Stimulated activated CD4-positive, alpha-beta T cell treated with anti-CD3 and anti-CD28 coated beads, Interleukin-12 subunit alpha, Interleukin-12 subunit beta, amount 100 ng/mL, for 4 hours (primary cell): ENCODE results near the gene PMM2.

Experiments used
- DNase-seq: peaks from one replicate; pipeline ENCODE4 v3.0.0-alpha.2; 2020

Gene PMM2

DNA sequence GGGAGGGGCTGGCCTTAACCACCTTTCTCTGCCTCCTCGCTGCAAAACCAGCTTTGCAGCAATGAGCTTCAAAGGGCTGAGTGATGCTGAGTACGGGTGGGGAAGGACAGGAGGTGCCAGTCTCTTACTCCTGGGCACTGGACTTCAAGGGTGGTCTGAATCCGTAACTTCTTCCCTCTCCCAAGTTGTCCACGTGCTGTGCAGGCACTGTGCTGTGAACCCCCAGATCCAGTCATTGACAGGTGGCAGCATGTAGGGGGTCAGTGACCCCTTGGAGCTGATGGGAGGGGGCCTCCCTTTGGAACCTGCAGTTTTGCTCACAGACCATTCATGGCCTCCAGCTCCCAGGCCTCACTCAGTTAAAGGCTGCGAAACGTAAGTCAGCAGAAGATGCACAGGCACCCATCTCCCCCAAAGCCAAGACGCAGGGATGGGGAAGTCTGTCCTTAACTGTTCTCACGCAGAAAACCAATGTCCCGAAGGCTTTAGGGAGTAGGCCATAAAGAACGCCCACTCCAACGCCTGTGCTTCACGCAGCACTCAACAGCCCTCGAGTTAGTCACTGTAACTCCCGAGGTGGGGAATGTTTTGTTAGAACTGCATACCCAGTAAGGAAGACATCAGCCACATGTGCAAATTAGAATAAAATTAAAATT, 92.4 kb downstream of the PMM2 start:
- DNase-seq = no peak

DNA sequence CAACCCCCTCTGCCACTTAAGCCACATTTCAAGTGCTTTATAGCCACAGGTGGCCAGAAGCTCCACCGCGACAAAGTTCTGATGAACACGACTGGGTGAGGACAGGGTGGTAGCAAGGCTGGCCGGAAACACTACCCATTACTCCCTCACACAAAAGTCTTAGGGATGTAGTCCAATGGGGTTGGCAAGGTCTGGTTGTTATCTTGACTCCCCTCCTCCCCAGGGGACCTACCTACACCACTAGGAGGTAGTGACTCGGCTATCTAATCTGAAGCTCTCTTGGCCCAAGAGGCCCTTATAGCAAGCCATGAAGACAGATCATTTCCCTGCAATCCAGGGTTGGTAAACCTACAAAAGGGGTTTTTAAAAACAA, 92.9 kb downstream of the PMM2 start:
- no peak for DNase-seq

DNA sequence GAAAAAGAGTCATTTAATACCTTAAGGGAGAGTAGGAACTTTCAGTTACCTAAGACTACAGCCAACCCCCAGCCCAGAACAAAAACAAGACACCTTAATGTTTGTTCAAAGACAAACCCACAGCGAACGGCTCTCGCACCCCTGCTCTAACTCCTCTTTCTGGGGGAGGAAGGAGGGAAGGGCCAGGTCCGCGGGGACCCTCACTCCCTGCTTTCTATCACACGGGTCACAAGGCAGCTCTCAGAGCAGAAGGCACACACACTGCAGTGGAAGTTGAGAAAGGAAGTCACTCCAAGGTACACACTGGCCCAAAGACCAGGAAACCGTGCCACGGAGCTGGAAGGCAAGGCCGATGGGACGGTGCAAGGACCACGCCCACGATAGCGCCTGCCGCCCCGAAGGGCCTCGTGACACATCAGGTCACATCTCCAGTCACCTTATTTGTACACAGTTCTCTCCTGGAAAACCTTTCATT, 94.5 kb downstream of the PMM2 start:
- no peak for DNase-seq

DNA sequence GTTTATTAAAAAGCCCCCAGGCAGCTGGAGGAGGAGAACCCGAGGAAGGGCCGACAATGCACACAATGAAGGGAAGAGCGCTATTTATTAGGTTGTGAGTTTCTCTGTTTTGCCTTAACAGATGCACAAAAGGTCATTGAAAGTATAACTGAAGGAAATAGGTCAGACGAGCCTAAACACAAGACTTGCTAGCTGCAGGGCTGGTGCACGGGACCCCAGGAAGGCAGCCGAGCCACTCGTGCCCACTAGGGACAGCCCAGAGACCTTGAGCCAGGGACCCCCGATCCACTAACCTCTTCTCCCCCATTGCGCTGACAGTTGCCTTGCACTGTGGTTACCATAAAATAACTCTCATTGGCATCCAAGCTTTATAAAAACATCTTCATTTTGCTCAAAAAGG, 95.8 kb downstream of the PMM2 start:
- DNase-seq = no peak

DNA sequence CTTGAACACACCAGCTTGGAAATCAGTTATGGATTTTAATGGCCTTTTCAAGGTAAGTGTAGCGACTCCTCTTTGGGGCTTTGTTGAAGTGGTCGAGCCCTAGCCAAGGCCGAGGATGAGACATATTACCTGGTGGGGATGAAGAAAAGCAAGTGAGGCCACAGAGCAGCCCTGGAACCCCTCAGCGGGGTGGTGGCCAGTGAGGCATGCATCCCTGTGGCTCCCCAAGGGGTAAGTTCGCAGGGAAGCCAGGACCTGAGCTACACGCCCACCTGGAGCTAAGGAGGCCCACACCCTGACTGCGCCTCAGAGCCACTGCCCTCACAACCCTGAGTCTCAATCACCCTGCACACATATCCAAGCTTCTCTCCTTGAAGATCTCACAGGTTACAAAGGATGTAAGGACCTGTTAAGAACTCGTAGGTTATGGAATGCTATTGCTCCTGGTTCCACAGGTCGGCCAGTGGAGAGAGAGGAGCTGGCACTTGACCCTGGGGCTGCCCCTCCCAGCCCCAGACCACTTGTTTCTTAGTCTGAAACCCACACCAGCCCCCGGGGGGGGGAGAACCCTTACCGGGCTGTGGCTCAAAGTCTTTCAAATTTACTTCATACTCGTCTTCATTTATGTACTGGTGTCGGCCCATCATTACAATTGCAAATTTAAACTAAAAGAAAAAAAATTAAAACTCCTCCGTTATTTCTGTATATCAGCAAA, 96.5 kb downstream of the PMM2 start:
- no peak for DNase-seq

DNA sequence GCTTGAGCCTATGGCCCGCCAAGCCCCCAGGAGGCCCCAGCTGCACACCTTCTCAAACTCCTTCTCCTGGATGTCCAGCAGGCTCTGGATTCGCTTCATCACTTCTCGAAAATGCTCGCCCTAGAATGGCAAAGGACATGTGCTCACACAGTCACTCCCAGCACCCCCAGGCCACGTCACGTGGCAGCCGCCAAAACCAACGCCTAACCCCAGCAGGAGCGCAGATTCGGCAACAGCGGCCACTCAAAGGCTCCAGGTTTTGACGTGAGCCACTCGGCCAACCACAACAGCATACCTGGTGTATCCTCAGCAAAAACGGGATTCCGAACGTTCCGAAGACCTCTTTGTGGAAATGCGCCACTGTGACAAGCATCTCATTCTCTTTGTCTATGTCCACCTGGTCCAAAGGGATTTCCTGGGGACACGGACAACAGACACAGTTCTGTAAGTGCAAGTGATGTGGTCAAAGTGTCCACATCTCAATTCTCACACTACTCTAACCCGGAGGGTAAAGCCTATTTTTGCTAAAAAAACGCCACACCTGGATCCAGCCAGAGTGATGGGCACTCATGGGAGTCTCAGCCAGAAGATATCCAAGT, 97.2 kb downstream of the PMM2 start:
- no peak for DNase-seq

DNA sequence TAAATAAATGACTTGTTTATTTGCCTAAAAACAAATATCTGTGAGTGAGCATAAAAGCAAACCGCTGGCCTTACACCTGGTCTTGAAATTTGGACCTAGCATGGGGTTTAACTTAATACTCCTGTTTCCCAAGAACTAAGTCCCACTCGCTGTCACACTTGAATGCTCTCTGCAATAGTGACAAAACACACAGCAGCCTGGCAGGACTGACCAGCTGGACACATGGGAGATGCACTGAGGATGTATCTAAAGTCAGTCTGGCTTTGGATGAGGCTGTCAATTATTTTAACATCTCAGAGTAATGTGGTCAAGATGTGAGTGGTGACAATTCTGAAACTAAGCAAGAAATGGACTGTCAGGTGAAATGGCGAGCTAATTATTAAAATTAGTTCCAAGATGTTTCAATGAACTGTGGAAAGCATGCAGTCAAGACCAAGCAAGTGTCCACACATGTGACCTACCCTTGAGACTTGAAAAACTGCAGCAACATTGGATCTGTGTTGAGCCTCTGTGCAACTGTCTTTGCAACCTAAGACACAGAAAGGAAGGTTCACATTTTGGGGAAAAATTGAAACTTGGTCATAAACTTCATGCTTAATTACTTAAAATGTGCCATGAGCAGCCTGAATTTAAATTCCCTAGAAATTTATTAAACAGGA, 101.2 kb downstream of the PMM2 start:
- DNase-seq = no peak
